ENCODE data around the gene NOTUM.
"Not testable (repeated sequence)": the region's sequence is repeated elsewhere in the genome, so short reads cannot be mapped to it uniquely, and the experiment has no call there.

Gene NOTUM

GRCh38 chr17:81922566-81923301 lies 38.3 kb downstream of the NOTUM start:
- DNase-seq: no peak

GRCh38 chr17:81921996-81922565 lies 38.9 kb downstream of the NOTUM start:
- no peak for DNase-seq

GRCh38 chr17:81921537-81921862 lies 39.5 kb downstream of the NOTUM start:
- DNase-seq: no peak

- DNase-seq: no peak
These were observed 40.1 kb downstream of the NOTUM start for GRCh38 chr17:81920612-81921536.

- no peak for DNase-seq
These were observed 42.0 kb downstream of the NOTUM start for GRCh38 chr17:81918832-81919545.

GRCh38 chr17:81918333-81918669 lies 42.7 kb downstream of the NOTUM start:
- DNase-seq: not testable (repeated sequence)

GRCh38 chr17:81917565-81918332 lies 43.2 kb downstream of the NOTUM start, which contains the start of gene SIRT7:
Gene SIRT7, minus strand, starts transcription at chr17:81918176. Its CDS starts 45 bp downstream, at chr17:81918131.
- peak; percentile 76 to 83 (median 81) for DNase-seq

GRCh38 chr17:81916234-81917001 lies 44.6 kb downstream of the NOTUM start:
- DNase-seq: no peak

- DNase-seq: no peak
These were observed 45.7 kb downstream of the NOTUM start for GRCh38 chr17:81915331-81915730.

GRCh38 chr17:81914103-81914850 lies 46.7 kb downstream of the NOTUM start:
- DNase-seq: no peak

GRCh38 chr17:81913394-81914102 lies 47.4 kb downstream of the NOTUM start:
- no peak for DNase-seq

GRCh38 chr17:81912441-81913309 lies 48.3 kb downstream of the NOTUM start:
- DNase-seq: no peak

GRCh38 chr17:81911969-81912368 lies 49.0 kb downstream of the NOTUM start:
- no peak for DNase-seq

- peak; percentile 81 to 91 (median 86) for DNase-seq
These were observed 49.6 kb downstream of the NOTUM start, which contains the start of gene PCYT2 for GRCh38 chr17:81911277-81911961. Gene PCYT2, minus strand, starts transcription at chr17:81911399. Its CDS starts 44 bp downstream, at chr17:81911355.

GRCh38 chr17:81910840-81911276 lies 50.1 kb downstream of the NOTUM start:
- no peak for DNase-seq

- DNase-seq: no peak
These were observed 50.8 kb downstream of the NOTUM start for GRCh38 chr17:81909966-81910839.

- no peak for DNase-seq
These were observed 51.8 kb downstream of the NOTUM start for GRCh38 chr17:81909231-81909630.
